GM12872 (cell line): ENCODE results near the gene SLC4A2.

Experiments
- CTCF ChIP-seq: IDR thresholded peaks from 3 replicates; pipeline ENCODE4 v1.5.1; 2011; ENCODE audit warnings: low read depth, mild to moderate bottlenecking, low read length, moderate library complexity; ENCODE audit not compliant: insufficient read depth

The SLC4A2 gene

DNA sequence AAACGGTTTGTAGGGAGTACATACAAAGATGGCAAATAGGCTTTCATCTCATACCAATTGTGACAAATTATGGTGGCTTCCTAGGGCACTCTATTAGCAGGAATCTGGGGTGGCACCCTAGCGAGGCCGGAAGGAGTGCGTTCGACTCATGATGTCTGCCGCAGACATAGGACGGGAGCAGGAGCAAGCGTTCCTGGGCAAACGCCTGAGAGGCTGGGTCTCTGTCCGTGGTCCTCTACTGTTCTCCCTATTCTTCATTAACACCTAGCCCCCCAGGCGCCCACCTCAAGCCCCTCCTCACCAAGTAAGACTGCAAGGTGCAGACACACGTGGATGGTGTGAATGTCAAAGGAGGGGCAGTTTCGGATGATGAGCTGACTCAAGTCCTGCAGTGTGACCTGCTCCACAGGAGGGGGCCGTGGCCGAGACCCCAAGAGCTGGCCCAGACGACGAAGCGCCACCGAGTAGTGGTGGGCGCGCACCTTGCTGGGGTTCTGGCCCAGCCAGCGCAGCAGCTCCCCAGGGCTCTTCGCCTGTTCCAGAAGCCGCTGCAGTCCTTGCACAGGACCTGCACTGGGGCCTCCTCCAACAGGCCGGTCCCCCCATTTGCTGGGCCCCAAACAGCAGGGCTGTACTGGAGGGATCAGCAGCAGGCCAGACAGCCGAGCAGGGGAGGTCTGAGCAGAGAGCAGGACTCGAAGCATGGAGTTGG is 20.0 kb downstream of the SLC4A2 start:
- TF ChIP-seq CTCF = no peak

DNA sequence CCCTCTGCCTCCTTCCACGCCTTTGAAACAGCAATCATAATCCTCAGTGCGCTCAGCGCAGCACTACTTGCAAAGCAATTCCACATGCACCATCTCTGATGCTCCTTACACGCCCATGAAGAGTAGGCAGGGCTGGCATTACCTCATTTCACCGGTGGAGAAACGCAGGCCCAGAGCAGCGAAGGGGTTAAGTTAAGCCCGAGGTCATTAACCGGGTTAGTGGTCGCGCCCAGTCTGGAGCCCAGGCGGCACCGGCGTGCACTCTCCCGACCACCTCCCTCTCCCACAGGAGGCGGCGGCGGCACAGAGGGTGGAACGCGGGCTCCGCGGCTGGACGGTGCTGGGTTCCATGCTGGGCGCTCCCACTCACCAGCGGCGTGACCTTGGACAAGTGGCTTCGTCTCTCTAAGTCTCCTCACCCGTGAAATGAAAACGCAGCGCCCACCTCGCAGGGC is 20.7 kb downstream of the SLC4A2 start:
- no peak for TF ChIP-seq CTCF

DNA sequence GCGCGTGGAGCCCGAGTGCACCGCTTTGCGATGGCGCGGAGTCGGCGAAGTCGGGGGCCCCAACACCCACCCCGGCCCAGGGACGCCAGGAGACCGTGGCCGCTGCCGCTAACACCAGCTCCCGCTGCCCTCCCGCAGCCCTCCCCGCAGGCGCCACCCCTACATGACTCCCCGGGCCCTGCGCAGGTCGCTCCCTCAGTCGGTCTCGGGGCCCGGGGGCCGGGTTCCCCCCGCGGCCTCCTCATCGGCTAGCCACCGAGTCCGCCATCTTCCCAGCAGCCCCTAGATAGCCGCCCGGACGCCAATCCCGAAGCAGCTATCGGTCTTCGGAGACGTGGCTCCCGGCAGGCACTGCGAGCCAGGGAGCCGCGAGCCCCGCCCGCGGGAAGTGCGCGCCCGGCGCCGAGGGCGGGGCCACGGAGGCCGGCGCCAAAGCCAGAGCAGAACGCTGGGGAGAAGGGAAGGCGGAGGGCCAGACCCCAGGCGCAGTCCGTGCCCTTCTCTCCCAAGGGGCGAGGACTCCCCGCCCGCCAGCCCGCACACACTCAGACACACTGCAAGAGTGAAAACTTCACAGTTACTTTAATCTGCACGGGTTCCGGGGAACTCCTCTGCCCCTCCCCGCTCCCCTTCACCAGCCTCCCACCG is 21.3 kb downstream of the SLC4A2 start, which contains the start of gene FASTK:
FASTK (minus strand) TSS at position 288 of the 648 bp plus-strand sequence; CDS start at position 245, 43 bp downstream.
- TF ChIP-seq CTCF = no peak

DNA sequence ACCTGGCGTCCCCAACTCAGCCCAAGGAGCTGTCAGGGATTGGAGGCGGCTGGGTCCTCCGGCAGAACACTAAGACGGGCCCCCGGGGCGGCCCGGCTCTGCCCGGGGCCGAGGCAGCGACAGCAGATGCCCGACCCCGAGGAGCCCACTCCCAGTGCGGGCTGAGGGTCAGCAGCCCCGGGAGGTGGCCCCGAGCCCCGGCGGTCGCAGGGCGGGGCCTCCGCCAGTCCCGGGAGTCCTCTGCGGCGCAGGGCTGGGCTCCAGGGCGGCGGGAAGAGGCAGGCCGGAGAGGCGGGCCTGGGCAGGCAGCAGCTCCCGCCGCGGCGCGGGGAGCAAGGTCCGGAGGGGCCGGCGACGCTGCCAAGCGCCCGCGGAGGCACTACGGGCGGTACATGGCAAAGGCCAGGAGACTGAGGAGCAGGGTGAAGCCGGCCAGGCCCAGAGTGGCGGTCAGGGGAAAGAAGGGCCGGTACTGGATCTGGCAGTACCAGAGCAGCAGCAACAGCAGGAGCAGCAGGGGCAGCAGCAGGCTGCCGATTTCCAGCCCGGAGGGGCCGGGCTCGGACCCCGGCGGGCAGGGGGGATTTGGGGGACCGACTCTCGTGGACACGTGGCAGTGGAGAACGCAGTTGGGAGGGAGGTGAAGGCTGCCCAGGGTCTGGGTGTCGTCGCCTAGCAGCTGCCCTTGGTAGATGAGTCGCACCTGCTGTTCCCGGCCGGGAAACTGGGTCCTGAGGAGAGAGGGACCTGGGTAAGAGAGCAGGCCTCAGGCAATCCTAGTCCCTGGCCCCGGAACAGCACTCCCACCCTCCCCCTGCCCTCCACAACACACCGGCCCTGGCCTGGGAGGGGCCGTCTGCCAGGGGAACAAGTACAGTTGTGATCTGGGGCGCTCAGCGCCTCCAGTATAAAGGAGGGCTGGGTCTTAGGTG is 22.0 kb downstream of the SLC4A2 start:
- TF ChIP-seq CTCF = no peak

DNA sequence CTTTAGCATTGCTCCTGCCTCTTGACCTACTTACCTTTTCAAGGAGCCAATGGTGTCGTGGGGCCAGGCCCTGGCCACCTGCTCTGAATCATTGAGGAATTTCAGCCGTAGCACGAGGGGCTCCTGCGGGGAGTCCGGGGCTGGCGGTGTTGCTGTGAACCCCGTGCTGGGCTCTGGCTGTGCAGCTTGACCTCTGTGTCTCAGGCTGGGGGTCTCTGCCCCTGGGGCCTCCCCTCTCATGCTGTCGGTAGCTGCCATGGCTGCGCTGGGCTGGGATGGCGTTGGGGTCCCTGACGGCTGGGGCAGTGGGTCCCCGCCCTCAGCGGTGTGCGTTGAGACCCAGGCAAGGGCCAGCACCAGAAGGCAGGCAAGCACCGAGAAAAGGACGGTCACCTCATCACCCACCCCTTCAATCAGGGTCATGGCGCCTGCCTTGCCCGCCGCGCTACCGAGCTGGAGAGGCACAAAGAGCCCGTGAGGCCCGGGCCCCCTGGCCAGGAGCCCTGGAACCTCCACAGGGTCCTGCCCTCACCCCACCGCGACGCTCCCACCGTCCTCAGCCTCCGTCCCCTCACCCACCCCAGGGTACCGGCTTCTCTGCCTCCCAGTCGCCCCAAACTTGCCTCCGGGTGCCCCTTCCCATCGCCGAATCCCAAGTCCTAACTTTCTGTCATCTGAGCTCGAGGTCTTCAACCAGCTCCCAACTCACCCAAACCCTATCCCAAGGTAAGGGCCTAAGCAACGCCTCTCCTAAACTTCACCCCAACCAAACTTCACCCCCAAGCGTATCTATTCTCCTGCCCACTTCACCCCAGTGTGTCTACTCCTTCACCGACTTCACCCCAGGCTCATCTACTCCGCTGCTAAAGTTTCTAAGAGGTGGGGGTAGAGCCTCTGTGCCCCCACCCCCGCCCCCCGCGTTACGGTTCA is 23.0 kb downstream of the SLC4A2 start:
- no peak for TF ChIP-seq CTCF

- no peak for TF ChIP-seq CTCF
These were observed 23.9 kb downstream of the SLC4A2 start, which contains the start of gene TMUB1 for GRCh38 chr7:151083071-151083823. TMUB1 (minus strand) TSS chr7:151083493; CDS start chr7:151082563, 930 bp downstream.
